HG03354 (cell line): ENCODE data around the gene DDC.

ENCODE experiments used
- ATAC-seq: cut with Tn5 transposase; IDR thresholded peaks from one replicate; pipeline ENCODE4 v1.9.1; 2021; ENCODE audit warnings: mild to moderate bottlenecking; ENCODE audit not compliant: unreplicated experiment, poor library complexity, severe bottlenecking

Gene DDC

GRCh38 chr7:50427518-50427917 is 137.7 kb downstream of the DDC start:
- ATAC-seq: no peak

GRCh38 chr7:50426280-50427045 is 138.7 kb downstream of the DDC start:
- no peak for ATAC-seq

GRCh38 chr7:50425318-50425717 is 139.9 kb downstream of the DDC start:
- ATAC-seq: no peak

GRCh38 chr7:50423860-50424259 is 141.3 kb downstream of the DDC start:
- no peak for ATAC-seq

GRCh38 chr7:50422858-50423257 is 142.3 kb downstream of the DDC start:
- no peak for ATAC-seq

GRCh38 chr7:50421043-50421442 is 144.2 kb downstream of the DDC start:
- ATAC-seq: no peak

GRCh38 chr7:50418526-50419290 is 146.5 kb downstream of the DDC start:
- no peak for ATAC-seq

GRCh38 chr7:50418086-50418515 is 147.1 kb downstream of the DDC start:
- peak; percentile 87 for ATAC-seq

GRCh38 chr7:50416527-50417182 is 148.6 kb downstream of the DDC start:
- peak; percentile 84 for ATAC-seq

GRCh38 chr7:50415844-50416364 is 149.3 kb downstream of the DDC start:
- ATAC-seq: no peak

- ATAC-seq: no peak
Observed at GRCh38 chr7:50413561-50413960, 151.6 kb downstream of the DDC start.

- no peak for ATAC-seq
Observed at GRCh38 chr7:50412973-50413372, 152.2 kb downstream of the DDC start.

GRCh38 chr7:50411332-50411731 is 153.9 kb downstream of the DDC start:
- peak; percentile 24 for ATAC-seq

GRCh38 chr7:50409856-50410745 is 155.1 kb downstream of the DDC start:
- ATAC-seq: peak; percentile 45
